Measurements from ENCODE around the gene FANCF. TPM values are rescaled to one million over a fixed set of nuclear protein-coding genes. Genes with fewer than 3 reads are reported as not detected.

The FANCF gene
- total RNA-seq, 4 donors from 2014 or later, result 2.7 to 7.4 (median 4.4) TPM

- TF ChIP-seq CTCF (IDR thresholded peaks at IDR 0.05), result no peak
- no peak for DNase-seq (ENCODE audit: low spot score)
- ATAC-seq (ENCODE audit: low FRiP score), result no peak
Measured at GRCh38 chr11:22583963-22584492, 41.6 kb downstream of the FANCF start.

- ATAC-seq (ENCODE audit: low FRiP score), result no peak
- no peak for DNase-seq (ENCODE audit: low spot score)
- TF ChIP-seq CTCF (IDR thresholded peaks at IDR 0.05), result no peak
Measured at GRCh38 chr11:22582151-22582410, 43.5 kb downstream of the FANCF start.

- TF ChIP-seq CTCF (IDR thresholded peaks at IDR 0.05), result no peak
- DNase-seq (ENCODE audit: low spot score), result no peak
- no peak for ATAC-seq (ENCODE audit: low FRiP score)
Measured at GRCh38 chr11:22581354-22582150, 44.1 kb downstream of the FANCF start.

GRCh38 chr11:22577854-22578253 is 47.8 kb downstream of the FANCF start:
- no peak for DNase-seq (ENCODE audit: low spot score)
- no peak for TF ChIP-seq CTCF (IDR thresholded peaks at IDR 0.05)

More at GRCh38 chr11:22577854-22578253, 47.8 kb downstream of the FANCF start:
- no peak for ATAC-seq (ENCODE audit: low FRiP score)

Other genes with a start within 250 kb of the FANCF start
- 1 to 10 TPM in 2 of 4 donors, under 1 TPM in 2; 0.63 to 4.9 (median 2.5) TPM for gene GAS2, start 40.8 kb upstream of the FANCF start, total RNA-seq
- 10 to 100 TPM in 1 of 4 donors, 1 to 10 TPM in 3; 4.2 to 14.7 (median 5.3) TPM for gene SVIP, start 204.0 kb upstream of the FANCF start, total RNA-seq
- gene CCDC179, start 234.7 kb upstream of the FANCF start, total RNA-seq, result not detected

Measured in omental fat pad (tissue), 4 donors.